ENCODE data around the gene ANAPC2.

DNA sequence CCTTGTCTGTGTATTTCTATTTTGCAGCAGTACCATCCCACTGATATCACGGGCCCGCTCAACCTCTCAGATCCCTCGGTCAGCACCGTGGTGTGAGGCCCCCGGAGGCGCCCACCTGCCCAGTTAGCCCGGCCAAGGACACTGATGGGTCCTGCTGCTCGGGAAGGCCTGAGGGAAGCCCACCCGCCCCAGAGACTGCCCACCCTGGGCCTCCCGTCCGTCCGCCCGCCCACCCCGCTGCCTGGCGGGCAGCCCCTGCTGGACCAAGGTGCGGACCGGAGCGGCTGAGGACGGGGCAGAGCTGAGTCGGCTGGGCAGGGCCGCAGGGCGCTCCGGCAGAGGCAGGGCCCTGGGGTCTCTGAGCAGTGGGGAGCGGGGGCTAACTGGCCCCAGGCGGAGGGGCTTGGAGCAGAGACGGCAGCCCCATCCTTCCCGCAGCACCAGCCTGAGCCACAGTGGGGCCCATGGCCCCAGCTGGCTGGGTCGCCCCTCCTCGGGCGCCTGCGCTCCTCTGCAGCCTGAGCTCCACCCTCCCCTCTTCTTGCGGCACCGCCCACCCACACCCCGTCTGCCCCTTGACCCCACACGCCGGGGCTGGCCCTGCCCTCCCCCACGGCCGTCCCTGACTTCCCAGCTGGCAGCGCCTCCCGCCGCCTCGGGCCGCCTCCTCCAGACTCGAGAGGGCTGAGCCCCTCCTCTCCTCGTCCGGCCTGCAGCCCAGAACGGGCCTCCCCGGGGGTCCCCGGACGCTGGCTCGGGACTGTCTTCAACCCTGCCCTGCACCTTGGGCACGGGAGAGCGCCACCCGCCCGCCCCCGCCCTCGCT, 20.4 kb downstream of the ANAPC2 start:
- TF ChIP-seq SIN3A (IDR thresholded peaks at IDR 0.05; ENCODE audit: borderline replicate concordance, insufficient read depth, low read depth, low read length): no peak
- TF ChIP-seq, protein P1, sequence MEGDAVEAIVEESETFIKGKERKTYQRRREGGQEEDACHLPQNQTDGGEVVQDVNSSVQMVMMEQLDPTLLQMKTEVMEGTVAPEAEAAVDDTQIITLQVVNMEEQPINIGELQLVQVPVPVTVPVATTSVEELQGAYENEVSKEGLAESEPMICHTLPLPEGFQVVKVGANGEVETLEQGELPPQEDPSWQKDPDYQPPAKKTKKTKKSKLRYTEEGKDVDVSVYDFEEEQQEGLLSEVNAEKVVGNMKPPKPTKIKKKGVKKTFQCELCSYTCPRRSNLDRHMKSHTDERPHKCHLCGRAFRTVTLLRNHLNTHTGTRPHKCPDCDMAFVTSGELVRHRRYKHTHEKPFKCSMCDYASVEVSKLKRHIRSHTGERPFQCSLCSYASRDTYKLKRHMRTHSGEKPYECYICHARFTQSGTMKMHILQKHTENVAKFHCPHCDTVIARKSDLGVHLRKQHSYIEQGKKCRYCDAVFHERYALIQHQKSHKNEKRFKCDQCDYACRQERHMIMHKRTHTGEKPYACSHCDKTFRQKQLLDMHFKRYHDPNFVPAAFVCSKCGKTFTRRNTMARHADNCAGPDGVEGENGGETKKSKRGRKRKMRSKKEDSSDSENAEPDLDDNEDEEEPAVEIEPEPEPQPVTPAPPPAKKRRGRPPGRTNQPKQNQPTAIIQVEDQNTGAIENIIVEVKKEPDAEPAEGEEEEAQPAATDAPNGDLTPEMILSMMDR (IDR thresholded peaks at IDR 0.05): no peak
- TF ChIP-seq, protein P2, sequence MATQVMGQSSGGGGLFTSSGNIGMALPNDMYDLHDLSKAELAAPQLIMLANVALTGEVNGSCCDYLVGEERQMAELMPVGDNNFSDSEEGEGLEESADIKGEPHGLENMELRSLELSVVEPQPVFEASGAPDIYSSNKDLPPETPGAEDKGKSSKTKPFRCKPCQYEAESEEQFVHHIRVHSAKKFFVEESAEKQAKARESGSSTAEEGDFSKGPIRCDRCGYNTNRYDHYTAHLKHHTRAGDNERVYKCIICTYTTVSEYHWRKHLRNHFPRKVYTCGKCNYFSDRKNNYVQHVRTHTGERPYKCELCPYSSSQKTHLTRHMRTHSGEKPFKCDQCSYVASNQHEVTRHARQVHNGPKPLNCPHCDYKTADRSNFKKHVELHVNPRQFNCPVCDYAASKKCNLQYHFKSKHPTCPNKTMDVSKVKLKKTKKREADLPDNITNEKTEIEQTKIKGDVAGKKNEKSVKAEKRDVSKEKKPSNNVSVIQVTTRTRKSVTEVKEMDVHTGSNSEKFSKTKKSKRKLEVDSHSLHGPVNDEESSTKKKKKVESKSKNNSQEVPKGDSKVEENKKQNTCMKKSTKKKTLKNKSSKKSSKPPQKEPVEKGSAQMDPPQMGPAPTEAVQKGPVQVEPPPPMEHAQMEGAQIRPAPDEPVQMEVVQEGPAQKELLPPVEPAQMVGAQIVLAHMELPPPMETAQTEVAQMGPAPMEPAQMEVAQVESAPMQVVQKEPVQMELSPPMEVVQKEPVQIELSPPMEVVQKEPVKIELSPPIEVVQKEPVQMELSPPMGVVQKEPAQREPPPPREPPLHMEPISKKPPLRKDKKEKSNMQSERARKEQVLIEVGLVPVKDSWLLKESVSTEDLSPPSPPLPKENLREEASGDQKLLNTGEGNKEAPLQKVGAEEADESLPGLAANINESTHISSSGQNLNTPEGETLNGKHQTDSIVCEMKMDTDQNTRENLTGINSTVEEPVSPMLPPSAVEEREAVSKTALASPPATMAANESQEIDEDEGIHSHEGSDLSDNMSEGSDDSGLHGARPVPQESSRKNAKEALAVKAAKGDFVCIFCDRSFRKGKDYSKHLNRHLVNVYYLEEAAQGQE (IDR thresholded peaks at IDR 0.05; ENCODE audit: insufficient read depth in 1 of 2, low read depth in 2 of 2, low read length in 1 of 2): no peak
- no peak for TF ChIP-seq POLR2AphosphoS5 (IDR thresholded peaks at IDR 0.05; ENCODE audit: low read depth, low read length)

Data from Panc1 (cell line).